GM12878 (cell line): ENCODE measurements around the gene NR3C1. TPM values are rescaled to one million over a fixed set of nuclear protein-coding genes. Genes with fewer than 3 reads are reported as not detected.
A peak's percentile ranks its signal among the peaks of the same experiment; 100 is the strongest.

Source experiments
- ATAC-seq: fragments of 200-7000 bp; cut with Tn5 transposase; 3 replicates; pipeline ENCODE4 v1.9.1; 2020; ENCODE audit warnings: mild to moderate bottlenecking, moderate library complexity
- BruUV-seq: library from RNA; stranded (reverse); fragments of 400-500 nt; replicated peaks from 2 replicates; lab custom pipeline; 2021; lab: Mats Ljungman, UMichigan
- CTCF ChIA-PET: fragments of 300-600 bp; sonication (Branson Sonifier 250); formaldehyde crosslinking; extraction: SDS; loops from one replicate; lab custom pipeline; 2021; ENCODE audit warnings: inconsistent platforms; lab: Yijun Ruan, JAX
- POLR2A ChIA-PET: fragments of 350-600 bp; formaldehyde crosslinking; extraction: SDS; loops from one replicate; lab custom pipeline; 2021; ENCODE audit warnings: inconsistent platforms; lab: Charles Lee
- RAD21 ChIA-PET: fragments of 300-600 bp; sonication (Branson Sonifier 250); formaldehyde crosslinking; loops from one replicate; lab custom pipeline; 2023; ENCODE audit warnings: antibody characterized with exemption; ENCODE audit not compliant: unreplicated experiment; lab: Charles Lee
- SMC1A ChIA-PET: fragments of 300-600 bp; sonication (Branson Sonifier 250); formaldehyde crosslinking; loops from one replicate; lab custom pipeline; 2023; ENCODE audit not compliant: unreplicated experiment, uncharacterized antibody; lab: Charles Lee
- DNase-seq: peaks from one replicate; pipeline ENCODE4 v3.0.0-alpha.2; 2011; ENCODE audit warnings: low read depth, low spot score
- FAIRE-seq: peaks from 3 replicates; lab custom pipeline; 2011; peaks lifted over from hg19 to GRCh38; lab: Jason Lieb, UNC
- H2AFZ ChIP-seq: 2 replicates; pipeline ENCODE4 v1.6.0; 2011; ENCODE audit warnings: low read depth, low read length, control low read depth; ENCODE audit not compliant: control insufficient read depth
- H3K27ac ChIP-seq: 2 replicates; pipeline ENCODE4 v1.5.1; 2011; ENCODE audit warnings: control low read depth; ENCODE audit not compliant: control insufficient read depth, insufficient read depth
- H3K27me3 ChIP-seq, 2 experiments: replicated peaks in 1 of 2; 2 replicates each; pipeline versions ENCODE4 v1.6.0 to v1.6.1; 2011; ENCODE audit warnings: low read length in 1 of 2; ENCODE audit not compliant: control insufficient read depth in 2 of 2, insufficient read depth in 2 of 2
- H3K36me3 ChIP-seq, 2 experiments: 2 replicates each; pipeline ENCODE4 v1.5.1; 2011; ENCODE audit warnings: low read length in 1 of 2; ENCODE audit not compliant: control insufficient read depth in 2 of 2, insufficient read depth in 2 of 2
- H3K4me1 ChIP-seq: 2 replicates; pipeline ENCODE4 v1.6.1; 2011; ENCODE audit warnings: mild to moderate bottlenecking, low read length, moderate library complexity, mixed read lengths; ENCODE audit not compliant: control insufficient read depth, insufficient read depth
- H3K4me2 ChIP-seq: 2 replicates; pipeline ENCODE4 v1.6.0; 2011; ENCODE audit warnings: control low read depth; ENCODE audit not compliant: control insufficient read depth, insufficient read depth
- H3K4me3 ChIP-seq: fragments of 200-600 bp; sonication (generic); 2 replicates; pipeline ENCODE4 v1.5.1; 2016
- H3K79me2 ChIP-seq: 2 replicates; pipeline ENCODE4 v1.6.0; 2011; ENCODE audit warnings: low read length; ENCODE audit not compliant: control insufficient read depth, insufficient read depth
- H3K9ac ChIP-seq: 2 replicates; pipeline ENCODE4 v1.8.0; 2011; ENCODE audit warnings: low read length, control low read depth, mixed read lengths; ENCODE audit not compliant: control insufficient read depth, insufficient read depth
- H3K9me3 ChIP-seq: replicated peaks from 3 replicates; pipeline ENCODE4 v1.5.1; 2011; ENCODE audit warnings: mild to moderate bottlenecking, low read length; ENCODE audit not compliant: control insufficient read depth, insufficient read depth
- H4K20me1 ChIP-seq: 2 replicates; pipeline ENCODE4 v1.6.0; 2011; ENCODE audit not compliant: control insufficient read depth, insufficient read depth
- ATF7 ChIP-seq: fragments of 450-650 bp; IDR thresholded peaks from 2 replicates; pipeline ENCODE4 v1.6.1; 2016; ENCODE audit warnings: low read depth, mild to moderate bottlenecking
- CTCF ChIP-seq, 3 experiments: IDR thresholded peaks in 2 of 3; conservative IDR thresholded peaks in 1 of 3; 2 replicates each; pipeline ENCODE4 v1.5.1; 2011; ENCODE audit warnings: low read depth in 3 of 3, low read length in 3 of 3, mild to moderate bottlenecking in 3 of 3, control low read depth in 2 of 3, moderate library complexity in 2 of 3, inconsistent platforms in 1 of 3, mixed read lengths in 1 of 3; ENCODE audit not compliant: control insufficient read depth in 2 of 3, insufficient read depth in 1 of 3; ENCODE audit errors: extremely low read depth in 1 of 3
- EED ChIP-seq: sonication (generic); IDR thresholded peaks from 2 replicates; pipeline ENCODE4 v1.6.1; 2016; ENCODE audit warnings: antibody characterized with exemption, low read depth
- EZH2 ChIP-seq: IDR thresholded peaks from 2 replicates; pipeline ENCODE4 v1.6.1; 2012; ENCODE audit warnings: low read depth, mild to moderate bottlenecking, control low read depth, inconsistent platforms, low read length, borderline replicate concordance; ENCODE audit not compliant: control insufficient read depth
- HDGF ChIP-seq: fragments of 450-650 bp; IDR thresholded peaks from 2 replicates; pipeline ENCODE4 v1.6.1; 2016; ENCODE audit warnings: antibody characterized with exemption
- IKZF2 ChIP-seq, 2 experiments: fragments of 450-650 bp; IDR thresholded peaks; 2 replicates each; pipeline ENCODE4 v1.6.1; 2017; ENCODE audit warnings: mild to moderate bottlenecking in 2 of 2, moderate library complexity in 2 of 2
- IRF3 ChIP-seq: fragments of 450-650 bp; IDR thresholded peaks from 2 replicates; pipeline ENCODE4 v1.6.1; 2014; ENCODE audit warnings: mild to moderate bottlenecking
- KAT2A ChIP-seq: conservative IDR thresholded peaks from 2 replicates; pipeline ENCODE4 v1.6.1; 2011; ENCODE audit warnings: low read depth, low read length; ENCODE audit not compliant: control insufficient read depth
- MEF2B ChIP-seq: fragments of 450-650 bp; IDR thresholded peaks from 2 replicates; pipeline ENCODE4 v1.6.1; 2018; ENCODE audit warnings: mild to moderate bottlenecking, moderate library complexity; ENCODE audit not compliant: partially characterized antibody, poor library complexity, severe bottlenecking
- NFXL1 ChIP-seq: fragments of 450-650 bp; IDR thresholded peaks from 2 replicates; pipeline ENCODE4 v1.6.1; 2017; ENCODE audit warnings: antibody characterized with exemption, mild to moderate bottlenecking, borderline replicate concordance
- NR2C1 ChIP-seq: fragments of 450-650 bp; IDR thresholded peaks from 2 replicates; pipeline ENCODE4 v1.6.1; 2017; ENCODE audit warnings: antibody characterized with exemption, mild to moderate bottlenecking, moderate library complexity
- SMAD5 ChIP-seq: IDR thresholded peaks from 2 replicates; pipeline ENCODE4 v1.6.1; 2016; ENCODE audit warnings: antibody characterized with exemption, low read depth
- YY1 ChIP-seq: IDR thresholded peaks from 2 replicates; pipeline ENCODE4 v1.6.1; 2011; ENCODE audit warnings: low read depth, mild to moderate bottlenecking, low read length
- ZSCAN29 ChIP-seq: fragments of 450-650 bp; IDR thresholded peaks from 2 replicates; pipeline ENCODE4 v1.6.1; 2017; ENCODE audit warnings: mild to moderate bottlenecking, moderate library complexity
- WGBS: methylation state at CpG from one replicate; pipeline ENCODE4 v1.1.6; 2016; ENCODE audit warnings: low lambda C conversion rate; ENCODE audit not compliant: insufficient replicate concordance, insufficient coverage; ENCODE audit errors: missing lambda C conversion rate; 5-methylcytosine and 5-hydroxymethylcytosine counted together
- in situ Hi-C: fragments of 300-500 bp; cut with MboI; formaldehyde crosslinking; loops from 9 replicates; pipeline ENCODE4 v1.14.3; 2018; ENCODE audit warnings: mixed read lengths
- intact Hi-C: fragments of 100-400 bp; cut with micrococcal nuclease; formaldehyde crosslinking; loops from one replicate; pipeline ENCODE4 v1.14.2; 2022; ENCODE audit not compliant: unreplicated experiment
- polyA plus RNA-seq, 11 experiments: library from polyadenylated mRNA; depleted of rRNA in 4 of 11; unstranded in 6 of 11; stranded (reverse) in 5 of 11; fragments of >200 nt; fragmentation: Nextera tagmentation in 4 of 11; fragmentation: Illumina TruSeq in 1 of 11; extraction: Ambion mirVana in 4 of 11; extraction: Trizol in 1 of 11; gene quantifications; 1 replicate in 1 of 11; 2 replicates in 10 of 11; pipeline versions ENCODE4 v1.2.1 to v1.2.3, GENCODE V29; 2011 to 2016; ENCODE audit warnings: inconsistent platforms in 2 of 11, missing spikeins in 2 of 11, low read depth in 1 of 11
- total RNA-seq, 4 experiments: library from RNA; depleted of rRNA in 3 of 4; stranded (reverse); fragments of >200 nt in 3 of 4; fragmentation: Illumina TruSeq in 1 of 4; extraction: Trizol in 1 of 4; gene quantifications; 2 replicates each; pipeline versions ENCODE4 v1.2.1 to v1.2.3, GENCODE V29; 2013 to 2021

Gene NR3C1
- total and polyA plus RNA-seq, 10 of the 15 experiments (the other 5 are each of a cell fraction or from before 2014, with no cell fraction given) = 49.7 to 141 (median 109) TPM

DNA sequence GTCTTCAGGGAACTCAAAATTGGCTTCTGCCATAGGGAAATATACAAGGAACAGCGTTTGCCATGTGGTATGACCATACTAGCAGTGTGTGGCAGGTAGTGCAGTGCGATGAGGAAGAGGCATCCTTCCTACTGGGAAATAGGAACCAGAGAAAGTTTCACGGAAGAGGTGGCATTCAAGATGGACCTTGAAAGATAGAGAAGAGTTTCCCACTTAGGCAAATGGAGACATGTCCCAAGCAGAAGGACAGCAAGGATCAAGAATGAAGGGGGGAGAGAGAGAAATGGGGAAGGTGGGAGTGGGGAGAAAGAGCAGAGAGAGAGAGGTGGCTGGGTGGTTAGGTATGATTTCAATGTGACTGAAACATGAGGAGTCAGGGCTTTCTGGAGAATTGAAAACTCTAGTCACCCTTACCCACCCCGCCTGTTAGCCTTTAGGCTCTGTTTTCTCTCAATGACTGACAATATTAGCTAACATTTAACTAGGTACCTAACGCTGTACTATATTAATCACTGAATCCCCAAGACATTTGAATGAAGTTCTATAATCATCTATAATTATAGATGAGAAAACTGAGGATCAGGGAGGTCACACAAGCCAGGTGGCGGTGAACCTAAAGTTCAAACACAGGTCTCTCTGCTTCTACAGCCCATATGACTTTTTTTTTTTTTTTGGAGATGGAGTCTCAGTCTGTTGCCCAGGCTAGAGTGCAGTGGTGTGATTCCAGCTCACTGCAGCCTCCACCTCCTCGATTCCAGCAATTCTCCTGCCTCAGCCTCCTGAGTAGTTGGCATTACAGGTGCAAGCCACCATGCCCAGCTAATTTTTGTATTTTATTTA is 171.3 kb downstream of the NR3C1 start (continued):
- TF ChIP-seq EZH2 (no peak), IKZF2 (IDR thresholded peaks at IDR 0.05) (peak; percentile 37 to 59; a peak in 3 of 4 replicates), ATF7 (0 out of 2 replicates have a peak, but pooled peaks have one; percentile 14), NR2C1 (0 out of 2 replicates have a peak, but pooled peaks have one; percentile 5), KAT2A (no peak), IRF3 (no peak), NFXL1 (no peak), HDGF (peak; percentile 89; the same call in 1 of the 2 replicates)
- TF ChIP-seq, all 136 proteins: peak for 14

DNA sequence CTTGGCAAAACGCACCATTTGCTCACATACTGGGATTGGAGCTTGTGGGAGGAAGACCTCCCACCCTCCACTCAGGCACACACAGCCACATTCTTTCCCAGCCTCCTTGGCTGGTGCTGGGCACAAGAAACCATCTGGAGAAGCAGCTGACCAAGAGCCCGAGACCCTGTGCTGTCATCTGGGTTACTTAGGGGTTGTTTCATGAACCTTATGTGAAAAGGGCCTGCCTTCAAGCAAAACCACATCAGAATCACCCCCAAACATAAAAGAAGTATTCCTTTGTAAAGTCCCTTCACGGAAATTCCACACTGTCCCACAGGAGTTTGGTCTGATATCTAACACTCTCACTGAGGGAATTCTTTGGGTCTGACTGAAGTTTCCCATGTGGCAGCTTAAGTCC is 172.1 kb downstream of the NR3C1 start:
- H3K27ac ChIP-seq = peak overlapping the region; percentile 90
- BruUV-seq = no TSS peak
- TF ChIP-seq HDGF (no peak), NFXL1 (no peak), YY1 (no peak), MEF2B (no peak), ZSCAN29 (no peak), SMAD5 (no peak), EED (peak; percentile 39; the same call in 1 of the 2 replicates), CTCF (IDR thresholded peaks at IDR 0.05 in 2 of 3, conservative IDR thresholded peaks at IDR 0.05 in 1 of 3; ENCODE audit: control insufficient read depth in 2 of 3, extremely low read depth in 1 of 3, insufficient read depth in 1 of 3, low read depth in 3 of 3, low read length in 3 of 3) (no peak)

More for the DNA sequence above, 172.1 kb downstream of the NR3C1 start:
- ATAC-seq (no peak), FAIRE-seq (no peak), DNase-seq (no peak)
- no peak overlapping the region for H3K9ac ChIP-seq
- peaks cover 29% of the 10 kb centered on the region for H3K4me1 ChIP-seq
- no peaks in the 10 kb centered on the region for H3K36me3 ChIP-seq
- H3K79me2 ChIP-seq = peaks cover 1% of the 10 kb centered on the region; the same call in 1 of the 2 replicates
- CTCF ChIA-PET = interaction anchor here (0.5 to 7.9 kb wide), 10 partner anchors 9 to 229 kb away, joined by 3 to 77 read pairs (median 5); no protein-coding TSS in a partner anchor
- intact Hi-C loops (loop anchor here (5.0 to 10.0 kb wide), 4 partner anchors 41 to 733 kb away; partner anchors contain the start of gene NR3C1), in situ Hi-C loops (no loop called here)
- RAD21 ChIA-PET = interaction anchor here (0.7 to 18.1 kb wide), 18 partner anchors 12 to 597 kb away, joined by 3 to 482 read pairs (median 11); partner anchors contain the start of gene NR3C1
- POLR2A ChIA-PET = interaction anchor here (0.5 to 9.0 kb wide), 13 partner anchors 12 to 1597 kb away, joined by 3 to 114 read pairs (median 7); no protein-coding TSS in a partner anchor
- H3K4me3 ChIP-seq = no peak overlapping the region
- H3K27me3 ChIP-seq = no peaks in the 10 kb centered on the region
- SMC1A ChIA-PET = interaction anchor here (0.5 to 19.2 kb wide), 23 partner anchors 12 to 505 kb away, joined by 3 to 423 read pairs (median 4); no protein-coding TSS in a partner anchor
- no peak overlapping the region for H3K4me2 ChIP-seq
- H4K20me1 ChIP-seq = no peaks in the 10 kb centered on the region
- H2AFZ ChIP-seq = no peak overlapping the region; the same call in 1 of the 2 replicates
- WGBS = 54% methylated on average over 3 of the region's 3 CpGs
- H3K9me3 ChIP-seq = no peaks in the 10 kb centered on the region; the same call in 2 of the 3 replicates
